Cortex of kidney (tissue), 1 donor: ENCODE results near the gene PPP3CA.

Experiments
- DNase-seq: peaks from one replicate; lab custom pipeline; 2025; lab: John Stamatoyannopoulos, UW

The PPP3CA gene

GRCh38 chr4:101347267-101347556 lies at the start of gene PPP3CA:
Gene PPP3CA, minus strand, starts transcription at chr4:101347526.
- no peak for DNase-seq

DNA sequence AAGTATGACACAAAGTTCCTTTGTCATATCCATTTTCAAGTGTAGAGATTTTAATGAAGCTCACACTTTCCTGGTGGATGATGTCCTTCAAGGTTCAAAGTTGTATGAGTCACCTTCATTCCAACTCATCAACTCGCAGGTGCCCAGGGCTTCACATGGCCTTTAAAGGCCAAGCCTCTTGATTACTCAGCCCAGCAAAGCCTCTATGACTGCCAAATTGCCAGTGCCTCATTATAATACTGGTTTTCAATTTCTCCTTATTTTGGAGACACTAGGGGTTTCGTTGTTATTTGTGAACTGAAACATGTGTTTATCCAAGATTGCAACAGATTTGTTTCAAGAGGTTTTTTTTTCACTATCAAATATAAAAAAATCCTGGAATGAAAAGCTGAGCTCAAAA lies 45.9 kb upstream of the PPP3CA start:
- DNase-seq: no peak

DNA sequence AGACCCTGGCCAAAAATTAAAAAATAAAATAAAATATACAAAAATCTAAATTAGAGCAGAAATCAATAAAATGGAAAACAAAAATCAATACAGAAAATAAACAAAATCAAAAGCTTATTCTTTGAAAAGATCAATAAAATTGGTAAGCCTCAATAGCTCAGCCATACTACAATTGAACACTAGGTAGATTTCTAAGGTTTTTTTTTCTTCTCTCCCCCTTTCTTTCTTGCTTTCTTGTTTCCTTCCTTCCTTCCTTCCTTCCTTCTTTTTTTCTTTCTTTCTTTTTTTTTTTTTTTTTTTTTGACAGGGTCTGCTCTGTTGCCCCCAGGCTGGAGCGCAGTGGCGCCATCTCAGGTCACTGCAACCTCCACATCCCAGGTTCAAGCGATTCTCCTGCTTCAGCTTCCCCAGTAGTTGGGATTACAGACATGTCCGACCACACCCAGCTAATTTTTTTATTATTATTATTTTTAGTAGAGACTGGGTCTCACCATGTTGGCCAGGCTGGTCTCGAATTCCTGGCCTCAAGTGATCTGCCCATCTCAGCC lies 23.4 kb upstream of the PPP3CA start:
- no peak for DNase-seq

DNA sequence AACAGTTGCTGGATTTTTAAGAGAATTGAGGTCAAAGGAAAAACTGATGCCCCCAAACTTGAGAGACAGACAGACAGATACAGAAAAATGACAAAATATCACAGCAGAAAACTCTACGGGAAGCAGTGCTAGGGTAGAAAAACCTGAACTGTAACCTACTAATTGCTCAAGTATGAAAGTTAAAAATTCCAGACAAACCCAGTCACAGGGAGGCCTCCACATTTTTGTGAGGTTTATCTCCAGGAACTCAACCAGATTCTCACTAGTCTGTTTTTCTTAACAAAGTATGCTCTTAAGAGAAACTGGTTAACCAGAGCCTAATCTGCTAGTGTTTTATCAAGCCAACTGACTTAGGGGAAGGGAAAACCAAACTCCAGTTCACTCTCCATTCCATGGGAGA lies 19.9 kb upstream of the PPP3CA start:
- DNase-seq: no peak

DNA sequence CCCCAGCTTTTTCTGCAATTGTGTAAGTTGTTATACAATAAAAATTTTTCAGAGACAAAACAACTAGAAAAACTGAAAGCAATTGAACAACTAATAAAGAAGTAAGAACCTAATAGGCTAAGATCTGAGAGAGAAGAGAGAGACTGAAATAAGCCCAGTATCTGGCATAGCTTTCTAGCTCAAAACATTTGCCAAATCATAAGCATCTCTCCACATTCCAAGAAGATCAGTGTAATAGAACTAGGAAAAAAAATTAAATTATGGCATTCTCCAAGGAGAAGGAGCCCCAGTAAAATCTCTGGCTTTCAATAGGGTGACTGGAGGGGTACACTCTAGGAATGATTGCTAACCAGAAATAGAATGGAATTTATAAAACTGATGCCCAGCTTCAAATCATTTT lies 19.0 kb upstream of the PPP3CA start:
- DNase-seq: no peak

GRCh38 chr4:101357751-101358150 lies 10.4 kb upstream of the PPP3CA start:
- no peak for DNase-seq

- no peak for DNase-seq
Observed at GRCh38 chr4:101356928-101357327, 9.6 kb upstream of the PPP3CA start.

GRCh38 chr4:101355767-101356702 lies 8.7 kb upstream of the PPP3CA start:
- no peak for DNase-seq

DNA sequence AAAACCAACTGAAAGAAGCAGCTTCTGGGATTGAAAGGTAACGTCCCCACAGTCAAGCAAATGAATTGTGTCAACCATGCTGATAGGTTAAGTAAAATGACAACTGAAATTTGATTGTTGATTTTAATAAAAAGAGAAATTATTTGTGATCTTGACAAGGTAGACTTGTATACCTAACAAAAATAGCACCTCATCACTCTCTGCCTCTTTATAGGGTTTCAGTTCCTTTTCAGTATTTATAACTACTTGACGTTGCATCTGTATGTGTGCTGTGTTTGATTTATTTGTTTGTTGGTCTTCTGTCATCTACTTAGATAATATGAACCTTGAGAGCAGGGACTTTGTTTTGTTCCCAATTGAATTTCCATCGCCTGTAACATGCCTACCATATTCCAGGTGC lies 7.9 kb upstream of the PPP3CA start:
- DNase-seq: no peak

DNA sequence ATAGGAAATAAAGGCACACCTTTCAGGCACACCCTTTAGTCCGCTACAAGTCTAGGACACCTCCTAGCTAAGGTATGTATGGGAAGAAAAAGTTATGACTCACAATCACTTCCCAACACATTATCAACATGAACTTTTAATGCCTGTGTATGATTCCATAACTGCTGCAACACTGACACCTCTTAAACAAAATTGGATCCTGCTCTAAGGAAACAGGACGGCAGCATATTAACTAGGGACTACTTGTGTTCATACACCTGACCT lies 2.4 kb upstream of the PPP3CA start:
- DNase-seq: no peak

DNA sequence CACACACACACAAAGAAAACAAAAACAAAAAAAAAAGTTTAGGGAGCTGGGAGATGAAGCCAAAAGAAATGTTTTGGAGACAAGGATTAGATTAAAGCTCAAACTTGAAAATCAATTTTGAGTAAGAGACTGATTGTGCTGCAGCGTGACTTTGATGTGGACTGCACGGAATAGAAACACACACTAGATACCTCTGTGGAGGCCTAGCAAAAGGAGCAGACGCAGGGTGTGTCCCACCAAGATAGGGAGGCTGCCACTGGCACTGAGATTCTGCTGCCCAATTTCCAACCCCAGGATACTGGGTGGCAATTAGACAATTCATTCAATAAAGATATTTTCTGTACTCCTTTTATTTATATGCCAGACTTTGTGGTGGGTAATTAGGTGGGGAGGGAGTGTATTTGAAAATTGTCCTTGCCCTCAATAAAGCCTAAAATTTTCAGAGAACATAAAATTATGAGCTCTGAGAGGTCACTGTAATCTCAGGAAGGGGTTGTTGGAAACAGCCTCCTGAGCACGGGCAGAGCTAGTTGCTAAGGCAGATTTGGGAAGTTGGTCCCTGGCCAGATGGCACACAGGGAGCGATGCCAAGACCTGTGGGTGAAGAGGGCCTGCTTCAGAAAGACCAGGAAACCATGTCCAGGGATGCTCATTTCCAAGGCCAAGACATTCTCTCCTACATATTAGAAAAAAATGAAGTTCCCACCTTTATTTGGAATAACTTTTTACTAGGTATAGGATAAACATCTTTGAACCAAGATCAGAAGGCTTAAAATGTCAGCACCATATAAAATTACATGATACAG lies 1.9 kb upstream of the PPP3CA start:
- no peak for DNase-seq

GRCh38 chr4:101348367-101348827 lies 1.1 kb upstream of the PPP3CA start:
- no peak for DNase-seq

- peak; percentile 90 for DNase-seq
Observed at GRCh38 chr4:101347557-101348366, 436 bp upstream of the PPP3CA start.

DNA sequence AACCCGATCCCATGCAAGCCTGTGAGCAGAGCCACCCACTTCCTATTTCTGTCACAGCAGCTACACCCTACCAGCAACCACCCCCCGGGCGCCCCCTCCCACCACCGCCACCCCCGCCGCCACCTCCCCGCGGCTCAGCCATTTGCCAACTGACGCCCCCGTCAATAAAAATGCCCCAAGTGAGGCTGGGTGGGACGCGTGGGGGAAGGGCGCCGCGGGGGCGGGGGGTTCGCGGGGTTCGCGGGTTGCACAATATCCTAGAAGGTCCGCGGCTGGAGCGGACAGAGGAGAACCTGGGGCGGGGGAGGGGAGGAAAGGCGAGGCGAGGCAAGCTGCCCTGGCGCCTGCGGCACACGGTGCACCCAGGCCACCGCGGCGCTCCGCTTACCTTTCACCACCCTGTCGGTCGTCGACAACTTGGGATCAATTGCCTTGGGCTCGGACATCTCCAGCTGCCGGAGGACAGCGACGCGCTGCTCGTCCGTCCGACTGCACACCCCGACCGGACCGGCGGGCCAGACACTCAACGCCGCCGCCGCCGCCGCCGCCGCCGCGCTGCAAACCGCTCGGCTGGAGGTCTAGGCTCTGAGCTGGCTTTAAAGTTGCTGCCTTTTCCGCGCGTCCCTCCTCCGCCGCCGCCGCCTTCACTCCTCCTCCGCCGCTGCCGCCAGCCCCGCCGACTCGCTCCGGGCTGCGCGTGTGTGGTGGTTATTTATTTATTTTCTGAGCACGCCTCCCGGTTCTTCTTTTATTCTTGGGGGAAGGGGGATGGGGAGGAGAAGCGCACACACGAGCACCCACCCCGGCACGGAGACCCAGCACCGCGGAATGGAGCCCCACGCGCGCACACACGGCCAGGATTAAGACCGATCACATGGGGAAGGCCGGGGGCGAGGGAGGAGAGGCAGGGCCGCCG lies 717 bp downstream of the PPP3CA start:
- no peak for DNase-seq

- no peak for DNase-seq
Observed at GRCh38 chr4:101345596-101346350, 1.6 kb downstream of the PPP3CA start.

GRCh38 chr4:101345271-101345595 lies 2.1 kb downstream of the PPP3CA start:
- DNase-seq: no peak

- no peak for DNase-seq
Observed at GRCh38 chr4:101339332-101339731, 8.0 kb downstream of the PPP3CA start.

GRCh38 chr4:101337688-101338087 lies 9.6 kb downstream of the PPP3CA start:
- no peak for DNase-seq

DNA sequence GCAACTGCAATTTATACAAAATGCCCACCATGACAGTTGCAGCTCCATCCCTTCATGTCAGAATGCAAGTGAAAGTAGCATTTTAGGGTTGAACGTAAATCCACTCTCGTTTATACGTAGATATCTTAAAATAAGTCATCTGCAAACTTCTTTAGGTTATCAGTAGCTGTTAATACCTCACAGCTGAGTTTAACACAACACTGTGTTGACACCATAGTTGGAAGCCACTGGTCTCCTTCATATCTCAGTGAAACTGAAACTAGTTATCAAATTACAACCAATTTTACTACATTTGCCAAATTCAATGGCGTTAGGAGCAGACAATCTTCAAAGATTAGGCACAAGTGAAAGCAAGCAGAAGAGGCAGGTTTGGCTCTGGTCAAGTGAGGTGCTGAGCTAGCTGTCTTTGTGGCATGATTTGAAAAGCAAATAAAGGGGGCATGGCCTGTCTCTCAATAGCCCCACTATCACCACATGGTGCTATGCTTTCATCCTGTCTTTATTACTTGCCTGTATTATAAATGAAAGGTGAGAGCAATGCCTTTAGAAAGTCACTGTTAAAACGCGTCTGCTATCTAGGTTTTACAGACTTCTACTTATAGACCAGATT lies 12.3 kb downstream of the PPP3CA start:
- no peak for DNase-seq

DNA sequence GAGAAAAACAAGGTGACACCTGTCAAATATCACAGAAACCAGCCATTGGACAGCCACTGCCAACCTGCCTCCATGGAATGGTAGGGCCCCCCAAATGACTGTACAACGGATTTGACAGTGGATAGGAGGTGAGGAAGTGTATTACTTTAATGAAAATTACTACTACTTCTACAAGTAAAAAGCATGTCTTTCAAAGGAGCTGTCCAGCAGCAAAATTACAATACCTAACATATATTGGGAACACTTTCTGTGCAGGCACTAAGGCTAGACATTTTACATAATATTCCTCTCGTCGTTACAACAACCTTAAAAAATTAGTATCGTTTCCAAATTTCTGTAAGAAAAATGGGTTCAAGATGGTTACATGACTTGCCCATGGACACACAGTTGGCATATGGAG lies 14.9 kb downstream of the PPP3CA start:
- DNase-seq: no peak
